IMR-90 (cell line): Measurements from ENCODE around the gene RAB38. TPM values are rescaled to one million over a fixed set of nuclear protein-coding genes. Genes with fewer than 3 reads are reported as not detected.
A peak's percentile ranks its signal among the peaks of the same experiment; 100 is the strongest.

Experiments used
- ATAC-seq: fragments of 200-7000 bp; cut with Tn5 transposase; 2 replicates; pipeline ENCODE4 v1.9.1; 2020; ENCODE audit warnings: low read depth, mild to moderate bottlenecking, moderate library complexity
- BruUV-seq: library from RNA; stranded (reverse); fragments of 400-500 nt; replicated peaks from 2 replicates; lab custom pipeline; 2021; lab: Mats Ljungman, UMichigan
- CTCF ChIA-PET: fragments of 300-600 bp; formaldehyde crosslinking; extraction: SDS; loops from one replicate; lab custom pipeline; 2021; ENCODE audit warnings: antibody characterized with exemption; lab: Yijun Ruan, JAX
- POLR2A ChIA-PET: fragments of 300-600 bp; sonication (Branson Sonifier 250); formaldehyde crosslinking; loops from one replicate; lab custom pipeline; 2022; ENCODE audit warnings: antibody characterized with exemption; ENCODE audit not compliant: unreplicated experiment; lab: Charles Lee
- DNase-seq: peaks from one replicate; pipeline ENCODE4 v3.0.0; 2013
- H2AFZ ChIP-seq: replicated peaks from 2 replicates; pipeline ENCODE3; 2013; ENCODE audit warnings: low read length, mild to moderate bottlenecking; ENCODE audit not compliant: poor library complexity
- H2AK5ac ChIP-seq: 2 replicates; pipeline ENCODE4 v1.6.1; 2013; ENCODE audit warnings: low read depth, low read length, inconsistent platforms
- H2AK9ac ChIP-seq: replicated peaks from 2 replicates; pipeline ENCODE3; 2013; ENCODE audit warnings: mild to moderate bottlenecking, low read depth, low read length, moderate library complexity; ENCODE audit not compliant: poor library complexity
- H2BK120ac ChIP-seq: 2 replicates; pipeline ENCODE4 v1.6.1; 2013; ENCODE audit warnings: low read depth, low read length, inconsistent platforms
- H2BK15ac ChIP-seq: 3 replicates; pipeline ENCODE4 v1.6.1; 2013; ENCODE audit warnings: low read depth, low read length, inconsistent platforms
- H2BK20ac ChIP-seq: 2 replicates; pipeline ENCODE4 v1.6.1; 2013; ENCODE audit warnings: low read depth, mild to moderate bottlenecking, inconsistent platforms, low read length, moderate library complexity
- H2BK5ac ChIP-seq: 2 replicates; pipeline ENCODE4 v1.6.1; 2013; ENCODE audit warnings: mild to moderate bottlenecking, low read depth, low read length, inconsistent platforms; ENCODE audit not compliant: poor library complexity, severe bottlenecking
- H3K14ac ChIP-seq: replicated peaks from 2 replicates; pipeline ENCODE4 v1.6.1; 2013; ENCODE audit warnings: low read depth, low read length, inconsistent platforms
- H3K18ac ChIP-seq: 2 replicates; pipeline ENCODE4 v1.6.1; 2013; ENCODE audit warnings: low read depth, low read length, control low read depth
- H3K23ac ChIP-seq: 2 replicates; pipeline ENCODE4 v1.6.1; 2013; ENCODE audit warnings: low read depth, low read length, inconsistent platforms
- H3K27ac ChIP-seq: 2 replicates; pipeline ENCODE4 v1.5.1; 2013; ENCODE audit warnings: mild to moderate bottlenecking, control low read depth, low read length; ENCODE audit not compliant: insufficient read depth
- H3K27me3 ChIP-seq: 2 replicates; pipeline ENCODE4 v1.6.1; 2013; ENCODE audit warnings: low read length; ENCODE audit not compliant: control insufficient read depth, insufficient read depth
- H3K36me3 ChIP-seq: 2 replicates; pipeline ENCODE4 v1.6.1; 2013; ENCODE audit warnings: low read length, mixed read lengths; ENCODE audit not compliant: control insufficient read depth, insufficient read depth
- H3K4ac ChIP-seq: 2 replicates; pipeline ENCODE4 v1.6.1; 2013; ENCODE audit warnings: low read depth, low read length, inconsistent platforms
- H3K4me1 ChIP-seq: 2 replicates; pipeline ENCODE4 v1.6.1; 2013; ENCODE audit warnings: low read length, mixed read lengths; ENCODE audit not compliant: control insufficient read depth, insufficient read depth
- H3K4me2 ChIP-seq: 2 replicates; pipeline ENCODE4 v1.6.1; 2013; ENCODE audit warnings: low read depth, mild to moderate bottlenecking, control low read depth, low read length, moderate library complexity
- H3K4me3 ChIP-seq: 2 replicates; pipeline ENCODE4 v1.5.1; 2013; ENCODE audit warnings: low read depth, mild to moderate bottlenecking, control low read depth, low read length, moderate library complexity; ENCODE audit not compliant: insufficient read depth
- H3K56ac ChIP-seq: 2 replicates; pipeline ENCODE4 v1.6.1; 2013; ENCODE audit warnings: low read length, inconsistent platforms; ENCODE audit not compliant: insufficient read depth; ENCODE audit errors: extremely low read depth
- H3K79me1 ChIP-seq, 2 experiments: 2 replicates each; pipeline ENCODE4 v1.6.1; 2013; ENCODE audit warnings: low read length in 2 of 2, inconsistent platforms in 1 of 2, low read depth in 1 of 2
- H3K9ac ChIP-seq: 2 replicates; pipeline ENCODE4 v1.6.1; 2013; ENCODE audit warnings: low read depth, low read length, control low read depth
- H3K9me1 ChIP-seq: 2 replicates; pipeline ENCODE4 v1.6.1; 2013; ENCODE audit warnings: low read length, inconsistent platforms; ENCODE audit not compliant: insufficient read depth
- H3K9me3 ChIP-seq: 2 replicates; pipeline ENCODE4 v1.6.1; 2013; ENCODE audit warnings: low read length; ENCODE audit not compliant: control insufficient read depth, insufficient read depth
- H4K20me1 ChIP-seq: 2 replicates; pipeline ENCODE4 v1.6.1; 2013; ENCODE audit warnings: low read length, inconsistent platforms; ENCODE audit not compliant: insufficient read depth
- H4K5ac ChIP-seq: 2 replicates; pipeline ENCODE4 v1.6.1; 2013; ENCODE audit warnings: mild to moderate bottlenecking, low read depth, low read length, control low read depth
- H4K8ac ChIP-seq, 2 experiments: 2 replicates each; pipeline ENCODE4 v1.6.1; 2013; ENCODE audit warnings: low read depth in 2 of 2, low read length in 2 of 2, control low read depth in 1 of 2, inconsistent platforms in 1 of 2
- H4K91ac ChIP-seq: 2 replicates; pipeline ENCODE4 v1.6.1; 2013; ENCODE audit warnings: low read depth, low read length, inconsistent platforms; ENCODE audit not compliant: insufficient read depth
- CEBPB ChIP-seq: IDR thresholded peaks from 2 replicates; pipeline ENCODE4 v1.6.1; 2012; ENCODE audit warnings: low read depth, low read length, improper control_type of control experiment
- RAD21 ChIP-seq: IDR thresholded peaks from 2 replicates; pipeline ENCODE4 v1.6.1; 2012; ENCODE audit warnings: low read length, improper control_type of control experiment
- RFX5 ChIP-seq: IDR thresholded peaks from 2 replicates; pipeline ENCODE4 v1.8.0; 2012; ENCODE audit warnings: low read depth, mild to moderate bottlenecking, low read length, moderate library complexity
- dilution Hi-C: fragments of 300-500 bp; cut with HindIII; formaldehyde crosslinking; loops from one replicate; pipeline ENCODE4 v1.14.3; 2018; ENCODE audit warnings: low sequenced_read_pairs; ENCODE audit not compliant: unreplicated experiment
- in situ Hi-C: fragments of 300-500 bp; cut with MboI; formaldehyde crosslinking; loops from 3 replicates; pipeline ENCODE4 v1.14.3; 2019; ENCODE audit warnings: low sequenced_read_pairs, inconsistent platforms, mixed read lengths
- intact Hi-C: fragments of 100-400 bp; cut with micrococcal nuclease; formaldehyde crosslinking; loops from 2 replicates; pipeline ENCODE4 v1.10.0; 2022
- polyA plus RNA-seq, 3 experiments: library from polyadenylated mRNA; depleted of rRNA; stranded (reverse); fragments of >200 nt; gene quantifications; 2 replicates each; pipeline ENCODE4 v1.2.3, GENCODE V29; 2012; ENCODE audit warnings: low replicate concordance in 1 of 3
- total RNA-seq: library from RNA; depleted of rRNA; stranded (reverse); fragments of >200 nt; gene quantifications from 2 replicates; pipeline ENCODE4 v1.2.3, GENCODE V29; 2012
- TF ChIP-seq, protein P1 (sequence below): conservative IDR thresholded peaks from 2 replicates; pipeline ENCODE4 v1.5.1; 2012; ENCODE audit warnings: mild to moderate bottlenecking, low read depth, low read length, improper control_type of control experiment

The RAB38 gene
- total and polyA plus RNA-seq, 2 of the 4 experiments (the other 2 are of a cell fraction) = 5.0 to 6.5 TPM

DNA sequence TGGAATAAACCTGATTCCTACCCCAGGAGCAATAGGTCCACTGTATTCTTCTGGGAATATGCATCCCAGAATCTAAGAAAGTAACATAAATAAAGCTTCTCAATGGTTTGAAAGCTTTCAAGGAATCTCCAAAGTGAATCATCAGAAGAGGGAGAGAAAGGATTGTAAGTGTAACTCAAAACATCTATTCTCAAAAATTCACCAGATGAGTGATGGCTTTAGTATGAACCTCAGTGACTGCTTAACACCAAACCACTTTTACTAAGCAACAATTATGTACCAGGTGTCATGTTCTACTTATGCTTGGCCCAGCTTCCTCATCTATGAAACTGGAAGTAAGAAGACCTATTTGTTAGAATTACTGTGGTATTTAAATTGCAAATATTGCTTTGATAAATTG, 7.4 kb downstream of the RAB38 start:
- no peak overlapping the region for H4K8ac ChIP-seq
- POLR2A ChIA-PET = no interaction called here
- H3K14ac ChIP-seq = no peak overlapping the region
- no peak overlapping the region for H3K4me2 ChIP-seq
- no peak overlapping the region for H2AFZ ChIP-seq
- H2BK5ac ChIP-seq = no peak overlapping the region
- no TSS peak for BruUV-seq
- no peaks in the 10 kb centered on the region for H3K79me1 ChIP-seq
- peak; percentile 39 for DNase-seq
- no peaks in the 10 kb centered on the region for H3K27me3 ChIP-seq
- H3K9me3 ChIP-seq = no peaks in the 10 kb centered on the region
- no peak overlapping the region for H3K23ac ChIP-seq
- CTCF ChIA-PET = interaction anchor here (0.8 kb wide), 1 partner anchor 8 kb away, joined by 3 read pairs; the partner anchor contains the start of gene RAB38
- H3K36me3 ChIP-seq = no peaks in the 10 kb centered on the region
- no peak overlapping the region for H4K91ac ChIP-seq
- no peaks in the 10 kb centered on the region for H3K4me1 ChIP-seq
- no peak overlapping the region for H2BK120ac ChIP-seq
- in situ Hi-C loops (no loop called here), intact Hi-C loops (no loop called here), dilution Hi-C loops (no loop called here)
- no peak overlapping the region for H3K56ac ChIP-seq
- H4K20me1 ChIP-seq = no peaks in the 10 kb centered on the region
- no peak overlapping the region for H3K27ac ChIP-seq
- H3K4me3 ChIP-seq = no peak overlapping the region
- H2AK5ac ChIP-seq = no peak overlapping the region
- H3K9ac ChIP-seq = no peak overlapping the region
- H2BK20ac ChIP-seq = no peak overlapping the region
- no peak overlapping the region for H3K4ac ChIP-seq
- no peak overlapping the region for H2BK15ac ChIP-seq
- H3K9me1 ChIP-seq = no peaks in the 10 kb centered on the region
- H3K18ac ChIP-seq = no peak overlapping the region
- H2AK9ac ChIP-seq = no peak overlapping the region
- no peak; the same call in 1 of the 2 replicates for ATAC-seq
- no peak overlapping the region for H4K5ac ChIP-seq
- TF ChIP-seq, protein P1, sequence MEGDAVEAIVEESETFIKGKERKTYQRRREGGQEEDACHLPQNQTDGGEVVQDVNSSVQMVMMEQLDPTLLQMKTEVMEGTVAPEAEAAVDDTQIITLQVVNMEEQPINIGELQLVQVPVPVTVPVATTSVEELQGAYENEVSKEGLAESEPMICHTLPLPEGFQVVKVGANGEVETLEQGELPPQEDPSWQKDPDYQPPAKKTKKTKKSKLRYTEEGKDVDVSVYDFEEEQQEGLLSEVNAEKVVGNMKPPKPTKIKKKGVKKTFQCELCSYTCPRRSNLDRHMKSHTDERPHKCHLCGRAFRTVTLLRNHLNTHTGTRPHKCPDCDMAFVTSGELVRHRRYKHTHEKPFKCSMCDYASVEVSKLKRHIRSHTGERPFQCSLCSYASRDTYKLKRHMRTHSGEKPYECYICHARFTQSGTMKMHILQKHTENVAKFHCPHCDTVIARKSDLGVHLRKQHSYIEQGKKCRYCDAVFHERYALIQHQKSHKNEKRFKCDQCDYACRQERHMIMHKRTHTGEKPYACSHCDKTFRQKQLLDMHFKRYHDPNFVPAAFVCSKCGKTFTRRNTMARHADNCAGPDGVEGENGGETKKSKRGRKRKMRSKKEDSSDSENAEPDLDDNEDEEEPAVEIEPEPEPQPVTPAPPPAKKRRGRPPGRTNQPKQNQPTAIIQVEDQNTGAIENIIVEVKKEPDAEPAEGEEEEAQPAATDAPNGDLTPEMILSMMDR = no peak
- TF ChIP-seq RFX5 (no peak), CEBPB (no peak), RAD21 (no peak)
